ENCODE results near the gene MKX. TPM values are rescaled to one million over a fixed set of nuclear protein-coding genes. Genes with fewer than 3 reads are reported as not detected.

The MKX gene
- total RNA-seq, 5 donors from 2014 or later (not counting 1 experiment from before 2014, with no cell fraction given): 0.16 TPM; not detected in 4

DNA sequence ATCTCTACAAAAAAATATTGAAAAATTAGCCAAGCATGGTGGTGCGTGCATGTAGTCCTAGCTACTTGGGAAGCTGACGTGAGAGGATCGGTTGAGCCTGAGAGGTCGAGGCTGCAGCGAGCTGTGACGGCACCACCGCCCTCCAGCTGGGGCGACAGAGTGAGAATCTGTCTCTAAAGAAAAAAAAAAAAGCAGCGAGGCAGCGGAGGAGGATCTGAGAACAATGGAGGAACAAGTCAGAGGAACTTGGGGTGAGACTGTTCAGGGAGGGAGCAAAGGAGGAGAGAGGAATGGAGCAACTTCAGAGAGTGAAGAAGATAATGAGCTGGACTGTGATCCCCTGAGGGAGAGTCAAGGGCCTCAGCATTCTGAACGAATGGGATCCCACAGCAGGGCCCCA lies 85.4 kb downstream of the MKX start:
- no peaks in the 10 kb centered on the region for H3K36me3 Mint-ChIP-seq
- Histone ChIP-seq H3K4me3 (ENCODE audit: control insufficient read depth in 1 of 2, extremely low read depth in 1 of 2, low read length in 1 of 2) (no peak overlapping the region), H3K4me1 (ENCODE audit: control insufficient read depth in 1 of 2, extremely low read depth in 1 of 2, insufficient read depth in 2 of 2, low read length in 2 of 2) (peaks cover 0 to 2% of the 10 kb centered on the region in 2 experiments), H3K36me3 (ENCODE audit: control insufficient read depth in 2 of 2, extremely low read depth in 1 of 2, insufficient read depth in 1 of 2, low read length in 1 of 2) (no peaks in the 10 kb centered on the region), H3K9me3 (no peaks in the 10 kb centered on the region), H3K27ac (ENCODE audit: low read length) (no peak overlapping the region), H3K27me3 (replicated peaks in 1 of 2; ENCODE audit: control insufficient read depth in 2 of 2, extremely low read depth in 1 of 2, insufficient read depth in 2 of 2, low read length in 1 of 2) (peaks cover 0 to 21% of the 10 kb centered on the region in 2 experiments)
- DNase-seq (no peak), ATAC-seq (replicated peaks in 1 of 4) (no peak)
- ChIA-PET CTCF (interaction anchor here in 1 of 2 donors (1.4 kb wide), 1 partner anchor 9 kb away, joined by 3 read pairs; no protein-coding TSS in a partner anchor), POLR2A (no interaction called here)
- H3K27me3 Mint-ChIP-seq: peaks cover 29 to 48% of the 10 kb centered on the region in 2 donors
- peaks cover 0 to 5% (median 0%) of the 10 kb centered on the region in 3 donors for H3K4me1 Mint-ChIP-seq
- H3K9me3 Mint-ChIP-seq: no peaks in the 10 kb centered on the region
- H3K4me3 Mint-ChIP-seq: no peak overlapping the region
- WGBS (ENCODE audit: insufficient coverage): 87% methylated on average over 10 of the region's 11 CpGs
- no peak overlapping the region for H3K27ac Mint-ChIP-seq

DNA sequence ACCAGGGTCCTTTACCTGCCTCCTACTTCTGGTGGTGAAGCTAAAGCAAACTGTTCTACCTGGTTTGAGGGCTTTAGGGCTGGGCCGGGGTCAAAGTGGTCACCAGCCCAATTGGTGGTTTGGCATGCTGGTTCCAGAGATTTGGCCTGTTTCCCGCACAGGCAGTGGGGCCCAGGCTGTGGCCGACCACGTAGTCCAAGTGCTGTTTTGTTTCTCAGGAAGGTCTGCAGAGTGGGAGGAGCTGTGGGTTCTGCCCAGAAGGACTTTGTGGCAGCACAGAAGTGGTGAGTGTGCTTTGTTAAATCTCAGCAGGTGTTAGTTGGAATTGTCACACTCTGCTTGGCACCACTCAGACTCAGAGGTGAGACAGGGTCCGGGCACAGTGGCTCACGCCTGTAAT lies 85.8 kb downstream of the MKX start:
- H3K36me3 Mint-ChIP-seq: no peaks in the 10 kb centered on the region
- POLR2A ChIA-PET: no interaction called here

DNA sequence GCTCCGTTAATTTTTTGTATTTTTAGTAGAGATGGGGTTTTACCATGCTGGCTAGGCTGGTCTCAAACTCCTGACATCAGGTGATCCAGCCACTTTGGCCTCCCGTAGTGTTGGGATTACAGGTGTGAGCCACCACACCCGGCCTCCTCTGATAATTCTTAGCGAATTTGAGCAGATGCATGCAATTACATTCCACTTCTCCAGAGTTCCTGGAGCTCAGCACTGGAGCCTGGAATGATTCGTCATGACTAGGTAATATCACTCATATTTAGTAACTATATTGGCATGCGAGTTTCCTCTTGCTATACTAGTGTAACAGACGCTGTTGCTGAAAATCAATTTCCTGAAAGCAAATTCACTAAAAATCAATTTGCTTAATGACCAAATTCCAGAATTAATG lies 86.8 kb downstream of the MKX start:
- peaks cover 0 to 23% of the 10 kb centered on the region in 2 experiments for H3K27me3 ChIP-seq (replicated peaks in 1 of 2; ENCODE audit: control insufficient read depth in 2 of 2, extremely low read depth in 1 of 2, insufficient read depth in 2 of 2, low read length in 1 of 2)
- peaks cover 0 to 5% (median 0%) of the 10 kb centered on the region in 3 donors for H3K4me1 Mint-ChIP-seq
- H3K4me3 Mint-ChIP-seq: no peak overlapping the region
- ChIA-PET CTCF (interaction anchor here (1.1 to 1.6 kb wide), 2 partner anchors 102 to 213 kb away, joined by 3 to 4 read pairs; no protein-coding TSS in a partner anchor), POLR2A (no interaction called here)
- H3K4me1 ChIP-seq (ENCODE audit: control insufficient read depth in 1 of 2, extremely low read depth in 1 of 2, insufficient read depth in 2 of 2, low read length in 2 of 2): peaks cover 0 to 2% of the 10 kb centered on the region in 2 experiments
- no peaks in the 10 kb centered on the region for H3K36me3 Mint-ChIP-seq
- 83% methylated on average over 4 of the region's 7 CpGs for WGBS (ENCODE audit: insufficient coverage)
- H3K36me3 ChIP-seq (ENCODE audit: control insufficient read depth in 2 of 2, extremely low read depth in 1 of 2, insufficient read depth in 1 of 2, low read length in 1 of 2): no peaks in the 10 kb centered on the region
- no peak overlapping the region for H3K27ac Mint-ChIP-seq
- no peak for DNase-seq
- no peak overlapping the region for H3K27ac ChIP-seq (ENCODE audit: low read length)
- H3K9me3 ChIP-seq: no peaks in the 10 kb centered on the region
- H3K4me3 ChIP-seq (ENCODE audit: control insufficient read depth in 1 of 2, extremely low read depth in 1 of 2, low read length in 1 of 2): no peak overlapping the region
- ATAC-seq (replicated peaks in 1 of 4): no peak
- H3K27me3 Mint-ChIP-seq: peaks cover 21 to 39% of the 10 kb centered on the region in 2 donors
- H3K9me3 Mint-ChIP-seq: no peaks in the 10 kb centered on the region

More for the DNA sequence above, 85.8 kb downstream of the MKX start:
- Histone ChIP-seq H3K9me3 (no peaks in the 10 kb centered on the region), H3K27ac (ENCODE audit: low read length) (no peak overlapping the region), H3K27me3 (replicated peaks in 1 of 2; ENCODE audit: control insufficient read depth in 2 of 2, extremely low read depth in 1 of 2, insufficient read depth in 2 of 2, low read length in 1 of 2) (peaks cover 0 to 21% of the 10 kb centered on the region in 2 experiments), H3K36me3 (ENCODE audit: control insufficient read depth in 2 of 2, extremely low read depth in 1 of 2, insufficient read depth in 1 of 2, low read length in 1 of 2) (no peaks in the 10 kb centered on the region), H3K4me1 (ENCODE audit: control insufficient read depth in 1 of 2, extremely low read depth in 1 of 2, insufficient read depth in 2 of 2, low read length in 2 of 2) (peaks cover 0 to 2% of the 10 kb centered on the region in 2 experiments), H3K4me3 (ENCODE audit: control insufficient read depth in 1 of 2, extremely low read depth in 1 of 2, low read length in 1 of 2) (no peak overlapping the region)
- Mint-ChIP-seq H3K27me3 (peaks cover 29 to 44% of the 10 kb centered on the region in 2 donors), H3K27ac (no peak overlapping the region), H3K4me1 (peaks cover 0 to 5% (median 0%) of the 10 kb centered on the region in 3 donors), H3K4me3 (no peak overlapping the region), H3K9me3 (no peaks in the 10 kb centered on the region)
- ATAC-seq (replicated peaks in 1 of 4) (no peak), DNase-seq (no peak)
- CTCF ChIA-PET: interaction anchor here (0.6 to 1.4 kb wide), 4 partner anchors 10 to 214 kb away, joined by 3 to 7 read pairs (median 4); no protein-coding TSS in a partner anchor
- WGBS (ENCODE audit: insufficient coverage): 48% methylated on average over 6 of the region's 6 CpGs

DNA sequence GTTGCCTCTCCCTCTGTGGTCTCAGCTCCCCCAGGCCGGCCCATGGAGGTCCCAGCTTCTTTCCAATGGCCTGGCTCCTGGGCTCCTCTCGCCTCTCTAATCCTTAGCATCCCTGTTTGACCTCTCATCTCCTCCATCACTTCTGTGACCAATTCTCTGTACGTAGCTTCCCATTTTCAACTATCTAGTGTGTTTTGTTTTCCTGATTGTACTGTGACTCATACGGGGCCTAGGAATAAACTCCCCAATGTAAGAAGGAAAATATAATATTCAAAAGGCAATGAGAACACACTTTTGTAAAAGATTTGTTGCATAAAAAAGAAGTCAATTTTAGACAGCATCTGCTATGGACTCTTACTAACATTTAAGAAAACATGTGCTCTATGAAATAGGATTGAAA lies 90.3 kb downstream of the MKX start:
- H3K4me3 Mint-ChIP-seq: no peak overlapping the region
- 86% methylated on average over 1 of the region's 4 CpGs for WGBS (ENCODE audit: insufficient coverage)
- H3K36me3 Mint-ChIP-seq: no peaks in the 10 kb centered on the region
- Histone ChIP-seq H3K4me3 (ENCODE audit: control insufficient read depth in 1 of 2, extremely low read depth in 1 of 2, low read length in 1 of 2) (no peak overlapping the region), H3K4me1 (ENCODE audit: control insufficient read depth in 1 of 2, extremely low read depth in 1 of 2, insufficient read depth in 2 of 2, low read length in 2 of 2) (peaks cover 2 to 4% of the 10 kb centered on the region in 2 experiments), H3K27ac (ENCODE audit: low read length) (no peak overlapping the region), H3K9me3 (no peaks in the 10 kb centered on the region), H3K27me3 (replicated peaks in 1 of 2; ENCODE audit: control insufficient read depth in 2 of 2, extremely low read depth in 1 of 2, insufficient read depth in 2 of 2, low read length in 1 of 2) (peaks cover 0 to 22% of the 10 kb centered on the region in 2 experiments), H3K36me3 (ENCODE audit: control insufficient read depth in 2 of 2, extremely low read depth in 1 of 2, insufficient read depth in 1 of 2, low read length in 1 of 2) (no peaks in the 10 kb centered on the region)
- peaks cover 13 to 20% of the 10 kb centered on the region in 2 donors for H3K27me3 Mint-ChIP-seq
- no peak overlapping the region for H3K27ac Mint-ChIP-seq
- ATAC-seq (replicated peaks in 1 of 4): no peak
- ChIA-PET POLR2A (no interaction called here), CTCF (interaction anchor here (0.7 to 1.5 kb wide), 8 partner anchors 10 to 209 kb away, joined by 3 to 5 read pairs (median 3); no protein-coding TSS in a partner anchor)
- peaks cover 0 to 5% (median 0%) of the 10 kb centered on the region in 3 donors for H3K4me1 Mint-ChIP-seq
- H3K9me3 Mint-ChIP-seq: no peaks in the 10 kb centered on the region
- DNase-seq: no peak

DNA sequence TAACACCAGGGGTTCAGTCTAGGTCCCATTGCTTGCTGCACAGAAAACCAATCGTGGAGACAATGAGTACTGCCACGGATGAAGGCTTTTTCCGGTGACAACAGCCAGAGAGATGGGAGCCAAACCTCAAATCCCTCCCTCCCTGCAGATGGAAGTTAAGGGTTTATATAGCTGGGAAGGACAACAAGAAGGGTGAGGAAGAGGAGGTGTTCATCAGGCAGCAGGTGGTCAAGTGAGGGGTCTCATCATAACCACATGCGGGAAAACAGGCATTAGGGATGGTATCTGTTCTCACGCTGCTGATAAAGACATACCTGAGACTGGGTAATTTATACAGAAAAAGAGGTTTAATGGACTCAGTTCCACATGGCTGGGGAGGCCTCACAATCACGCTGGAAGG lies 91.3 kb downstream of the MKX start:
- no CpG with 5 or more reads among the region's 6 CpGs for WGBS (ENCODE audit: insufficient coverage)
- ChIA-PET POLR2A (interaction anchor here in 1 of 2 donors (0.6 kb wide), 1 partner anchor 65 kb away, joined by 9 read pairs; no protein-coding TSS in a partner anchor), CTCF (interaction anchor here (0.8 to 0.9 kb wide), 3 partner anchors 8 to 97 kb away, joined by 3 to 5 read pairs (median 3); no protein-coding TSS in a partner anchor)
- Mint-ChIP-seq H3K4me3 (no peak overlapping the region), H3K27ac (no peak overlapping the region), H3K9me3 (no peaks in the 10 kb centered on the region), H3K27me3 (peaks cover 10 to 16% of the 10 kb centered on the region in 2 donors), H3K4me1 (peaks cover 0 to 5% (median 0%) of the 10 kb centered on the region in 3 donors), H3K36me3 (no peaks in the 10 kb centered on the region)
- ATAC-seq (replicated peaks in 1 of 4) (no peak), DNase-seq (no peak)
- Histone ChIP-seq H3K9me3 (no peaks in the 10 kb centered on the region), H3K36me3 (ENCODE audit: control insufficient read depth in 2 of 2, extremely low read depth in 1 of 2, insufficient read depth in 1 of 2, low read length in 1 of 2) (no peaks in the 10 kb centered on the region), H3K4me3 (ENCODE audit: control insufficient read depth in 1 of 2, extremely low read depth in 1 of 2, low read length in 1 of 2) (no peak overlapping the region), H3K27me3 (replicated peaks in 1 of 2; ENCODE audit: control insufficient read depth in 2 of 2, extremely low read depth in 1 of 2, insufficient read depth in 2 of 2, low read length in 1 of 2) (peaks cover 0 to 15% of the 10 kb centered on the region in 2 experiments), H3K27ac (ENCODE audit: low read length) (no peak overlapping the region), H3K4me1 (ENCODE audit: control insufficient read depth in 1 of 2, extremely low read depth in 1 of 2, insufficient read depth in 2 of 2, low read length in 2 of 2) (peaks cover 2 to 4% of the 10 kb centered on the region in 2 experiments)

DNA sequence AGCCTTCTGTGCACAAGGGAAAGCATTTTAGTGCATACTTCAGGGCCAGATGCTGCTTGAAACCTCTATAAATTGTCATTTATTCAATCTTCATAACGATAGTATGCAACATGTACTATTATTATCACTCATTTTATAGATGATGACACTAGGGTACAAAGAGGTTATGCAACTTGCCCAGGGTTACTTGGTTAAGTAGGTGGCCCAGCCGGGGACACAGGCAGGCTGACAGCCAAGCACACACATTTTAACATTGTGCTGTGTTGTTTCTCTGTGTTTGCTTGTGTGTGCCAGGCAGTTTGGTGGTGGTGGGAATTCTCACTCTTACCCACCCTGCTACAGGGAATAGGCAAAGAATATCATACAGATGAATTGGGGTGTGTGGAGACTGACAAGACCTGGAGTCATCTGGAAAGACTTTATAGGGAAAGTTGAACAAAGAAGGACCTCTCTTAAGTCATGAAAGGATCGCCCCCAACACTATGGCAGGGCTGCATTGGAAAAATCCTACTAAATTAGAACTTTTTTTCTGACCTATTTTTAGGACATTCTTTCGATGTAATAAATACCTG lies 98.9 kb downstream of the MKX start:
- no peaks in the 10 kb centered on the region for H3K4me1 Mint-ChIP-seq
- H3K27me3 ChIP-seq (replicated peaks in 1 of 2; ENCODE audit: control insufficient read depth in 2 of 2, extremely low read depth in 1 of 2, insufficient read depth in 2 of 2, low read length in 1 of 2): peaks cover 0 to 12% of the 10 kb centered on the region in 2 experiments
- POLR2A ChIA-PET: no interaction called here
- no peaks in the 10 kb centered on the region for H3K9me3 ChIP-seq
- H3K4me3 Mint-ChIP-seq: no peak overlapping the region
- DNase-seq: no peak
- ATAC-seq (replicated peaks in 1 of 4): no peak
- WGBS (ENCODE audit: insufficient coverage): no CpG with 5 or more reads among the region's 4 CpGs
- H3K27ac ChIP-seq (ENCODE audit: low read length): no peak overlapping the region
- no peaks in the 10 kb centered on the region for H3K4me1 ChIP-seq (ENCODE audit: control insufficient read depth in 1 of 2, extremely low read depth in 1 of 2, insufficient read depth in 2 of 2, low read length in 2 of 2)
- peaks cover 16 to 20% of the 10 kb centered on the region in 2 donors for H3K27me3 Mint-ChIP-seq
- H3K27ac Mint-ChIP-seq: no peak overlapping the region
- no peaks in the 10 kb centered on the region for H3K36me3 ChIP-seq (ENCODE audit: control insufficient read depth in 2 of 2, extremely low read depth in 1 of 2, insufficient read depth in 1 of 2, low read length in 1 of 2)
- no peak overlapping the region for H3K4me3 ChIP-seq (ENCODE audit: control insufficient read depth in 1 of 2, extremely low read depth in 1 of 2, low read length in 1 of 2)
- peaks cover 0 to 12% (median 7%) of the 10 kb centered on the region in 3 donors for H3K9me3 Mint-ChIP-seq
- no peaks in the 10 kb centered on the region for H3K36me3 Mint-ChIP-seq
- CTCF ChIA-PET: no interaction called here

Measured in T-cell (primary cell).